Prostate gland (tissue), 2 donors: ENCODE measurements around the gene FOXL1. TPM values are rescaled to one million over a fixed set of nuclear protein-coding genes. Genes with fewer than 3 reads are reported as not detected.

Experiments used
- DNase-seq: peaks from one replicate; pipeline ENCODE4 v3.0.0-alpha.2; 2019; ENCODE audit warnings: low spot score
- H3K27ac ChIP-seq, 2 donors: fragments of 200-600 bp; sonication (generic); 2 replicates each; pipeline ENCODE4 v1.5.1; 2017 to 2019
- H3K27me3 ChIP-seq: fragments of 200-600 bp; sonication (generic); replicated peaks from 2 replicates; pipeline ENCODE4 v1.5.1; 2019; ENCODE audit not compliant: insufficient read depth
- H3K36me3 ChIP-seq, 2 donors: fragments of 200-600 bp; sonication (generic); 1 replicate in 1 of 2; 2 replicates in 1 of 2; pipeline versions ENCODE4 v1.5.1 to v1.8.1; 2017 to 2019
- H3K4me1 ChIP-seq: fragments of 200-600 bp; sonication (generic); replicated peaks from 2 replicates; pipeline ENCODE4 v1.5.1; 2019
- H3K4me3 ChIP-seq, 2 donors: fragments of 200-600 bp; sonication (generic); 2 replicates each; pipeline ENCODE4 v1.5.1; 2017 to 2019
- H3K9me3 ChIP-seq: fragments of 200-600 bp; sonication (generic); 2 replicates; pipeline ENCODE4 v1.5.1; 2017
- CTCF ChIP-seq, 4 experiments: fragments of 200-600 bp in 2 of 4; fragments of 450-650 bp in 2 of 4; sonication (generic) in 2 of 4; IDR thresholded peaks; 1 replicate in 3 of 4; 2 replicates in 1 of 4; pipeline ENCODE4 v1.5.1; 2016 to 2019; ENCODE audit warnings: antibody characterized with exemption in 4 of 4, mild to moderate bottlenecking in 2 of 4, moderate library complexity in 2 of 4
- POLR2A ChIP-seq: fragments of 450-650 bp; IDR thresholded peaks from one replicate; pipeline ENCODE4 v1.6.1; 2016; ENCODE audit warnings: antibody characterized with exemption, mild to moderate bottlenecking
- POLR2AphosphoS5 ChIP-seq: sonication (generic); formaldehyde crosslinking; IDR thresholded peaks from one replicate; pipeline ENCODE4 v1.6.1; 2017; ENCODE audit warnings: antibody characterized with exemption
- WGBS: methylation state at CpG from one replicate; pipeline ENCODE4 v1.1.5; 2018; 5-methylcytosine and 5-hydroxymethylcytosine counted together
- intact Hi-C: fragments of 100-400 bp; cut with DNase I; formaldehyde crosslinking; loops from one replicate; pipeline ENCODE4 v1.14.2; 2022
- total RNA-seq, 2 donors: library from RNA; depleted of rRNA; stranded (reverse); fragments of >200 nt; gene quantifications; one replicate each; pipeline ENCODE4 v1.1.0, GENCODE V29; 2016

FOXL1 gene
- total RNA-seq, 2 donors from 2014 or later: 0.87 to 8.6 TPM

DNA sequence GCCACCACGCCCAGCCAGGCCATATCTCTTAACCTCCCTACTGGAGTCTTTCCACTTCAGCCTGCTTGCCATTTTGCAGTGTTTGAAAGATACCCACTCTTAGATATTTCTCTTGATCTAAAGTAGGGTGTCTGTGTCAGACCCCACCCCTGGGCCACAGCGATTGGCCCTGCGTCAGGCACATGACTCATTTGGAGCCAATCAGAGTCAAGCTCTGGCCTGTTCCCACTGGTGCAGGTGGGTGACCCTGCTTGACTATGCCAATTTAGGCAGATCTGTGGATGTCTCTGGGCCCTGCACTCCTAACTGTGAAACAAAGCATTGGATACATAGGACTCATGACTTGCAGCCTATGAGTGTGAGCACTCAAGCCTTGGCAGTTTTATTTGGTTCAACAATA is 27.6 kb downstream of the FOXL1 start:
- Histone ChIP-seq H3K9me3 (no peaks in the 10 kb centered on the region), H3K4me1 (no peaks in the 10 kb centered on the region), H3K4me3 (no peak overlapping the region), H3K36me3 (no peaks in the 10 kb centered on the region), H3K27ac (no peak overlapping the region), H3K27me3 (no peaks in the 10 kb centered on the region)
- TF ChIP-seq CTCF (IDR thresholded peaks at IDR 0.05) (no peak), POLR2A (no peak)
- intact Hi-C loops: no loop called here
- no peak for DNase-seq
- WGBS: 96% methylated on average over 3 of the region's 3 CpGs

DNA sequence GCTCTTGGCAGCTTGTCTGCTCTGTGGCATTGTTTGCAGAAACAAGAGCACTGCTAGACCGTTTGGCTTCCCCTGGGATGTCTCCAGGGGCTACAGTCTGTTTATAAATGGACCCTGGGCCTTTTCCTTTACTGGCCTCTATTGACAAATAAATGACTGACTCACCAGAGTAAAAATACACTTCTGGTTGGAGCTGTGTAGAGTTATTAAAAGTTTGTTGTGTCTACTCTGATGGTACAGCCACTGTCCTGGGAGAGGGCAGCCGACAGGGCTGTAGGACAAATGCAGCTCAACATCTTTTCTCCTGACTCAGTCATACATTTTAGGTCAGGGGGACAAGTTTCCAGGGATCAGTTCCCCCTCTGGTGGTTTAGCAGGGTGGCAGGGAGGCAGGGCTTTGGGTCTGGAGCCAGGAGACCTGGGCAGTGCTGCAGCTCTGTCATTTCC is 30.0 kb downstream of the FOXL1 start:
- no peaks in the 10 kb centered on the region for H3K27me3 ChIP-seq
- no peaks in the 10 kb centered on the region for H3K9me3 ChIP-seq
- no peak overlapping the region for H3K4me3 ChIP-seq
- 54% methylated on average over 2 of the region's 2 CpGs for WGBS
- intact Hi-C loops: no loop called here
- H3K36me3 ChIP-seq: no peaks in the 10 kb centered on the region
- no peak overlapping the region for H3K27ac ChIP-seq
- no peak for DNase-seq
- H3K4me1 ChIP-seq: no peaks in the 10 kb centered on the region
- TF ChIP-seq CTCF (IDR thresholded peaks at IDR 0.05): no peak
- TF ChIP-seq POLR2A: no peak
- no peak for TF ChIP-seq POLR2AphosphoS5

GRCh38 chr16:86609115-86609514 is 30.8 kb downstream of the FOXL1 start:
- Histone ChIP-seq H3K27ac (no peak overlapping the region), H3K4me3 (no peak overlapping the region), H3K36me3 (no peaks in the 10 kb centered on the region), H3K9me3 (no peaks in the 10 kb centered on the region), H3K4me1 (no peaks in the 10 kb centered on the region), H3K27me3 (no peaks in the 10 kb centered on the region)
- no peak for DNase-seq
- TF ChIP-seq POLR2AphosphoS5 (no peak), POLR2A (no peak), CTCF (IDR thresholded peaks at IDR 0.05) (no peak)
- WGBS: 76% methylated on average over 6 of the region's 6 CpGs
- intact Hi-C loops: no loop called here

- no peaks in the 10 kb centered on the region for H3K36me3 ChIP-seq
- WGBS: 86% methylated on average over 10 of the region's 10 CpGs
- H3K9me3 ChIP-seq: no peaks in the 10 kb centered on the region
- no peak overlapping the region for H3K4me3 ChIP-seq
- no peak for DNase-seq
- H3K27me3 ChIP-seq: no peaks in the 10 kb centered on the region
- intact Hi-C loops: no loop called here
- no peaks in the 10 kb centered on the region for H3K4me1 ChIP-seq
- no peak overlapping the region for H3K27ac ChIP-seq
- TF ChIP-seq POLR2AphosphoS5 (no peak), POLR2A (no peak), CTCF (IDR thresholded peaks at IDR 0.05) (no peak)
Observed at GRCh38 chr16:86609661-86610060, 31.3 kb downstream of the FOXL1 start.

DNA sequence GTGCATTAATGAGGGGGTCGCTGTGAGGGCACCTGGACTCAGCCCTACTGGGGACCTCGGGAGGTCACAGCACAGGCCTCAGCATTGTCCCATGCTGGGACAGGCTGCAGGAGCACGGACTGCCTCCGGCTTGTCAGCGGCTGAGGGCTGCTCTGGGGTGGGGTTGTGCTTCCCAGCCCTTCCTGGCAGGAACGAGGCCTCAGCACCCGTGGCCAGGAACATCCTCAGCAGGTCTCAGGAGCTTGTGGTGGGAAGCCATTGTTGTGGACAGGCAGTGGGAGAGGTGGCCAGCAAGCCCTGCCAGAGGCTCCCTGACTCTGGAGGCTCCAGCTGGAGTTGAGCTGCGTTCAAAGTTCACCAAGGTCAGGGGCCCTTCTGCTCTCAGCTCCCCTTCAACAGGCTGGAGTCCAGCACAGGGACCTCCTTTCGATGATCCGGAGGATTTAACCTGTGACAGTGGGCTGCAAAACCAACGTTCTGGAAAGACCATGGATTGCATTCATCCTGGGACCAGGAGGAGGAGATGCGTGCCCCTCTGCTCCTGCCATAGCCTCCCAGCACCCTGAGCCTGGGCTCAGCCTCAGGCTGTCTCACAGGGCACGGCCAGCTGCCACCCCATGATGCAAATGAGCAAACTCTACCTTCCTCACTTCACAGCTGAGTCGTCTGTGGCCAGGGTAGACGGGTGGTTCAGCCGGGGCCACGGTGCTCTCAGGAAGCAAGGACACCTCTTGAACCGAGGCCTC is 32.6 kb downstream of the FOXL1 start:
- H3K27ac ChIP-seq: no peak overlapping the region

More for the DNA sequence above, 32.6 kb downstream of the FOXL1 start:
- Histone ChIP-seq H3K9me3 (no peaks in the 10 kb centered on the region), H3K27me3 (no peaks in the 10 kb centered on the region), H3K4me3 (no peak overlapping the region), H3K36me3 (no peaks in the 10 kb centered on the region), H3K4me1 (no peaks in the 10 kb centered on the region)
- WGBS: 83% methylated on average over 18 of the region's 18 CpGs
- no peak for TF ChIP-seq POLR2AphosphoS5
- TF ChIP-seq POLR2A: no peak
- TF ChIP-seq CTCF (IDR thresholded peaks at IDR 0.05): no peak
- intact Hi-C loops: no loop called here
- no peak for DNase-seq
